CD14-positive monocyte (primary cell): ENCODE data around the gene CC2D1A. TPM values are rescaled to one million over a fixed set of nuclear protein-coding genes. Genes with fewer than 3 reads are reported as not detected.

ENCODE experiments used
- DNase-seq, 3 donors: peaks; one replicate each; pipeline ENCODE4 v3.0.0-alpha.2; 2011 to 2022
- H2AFZ ChIP-seq: 2 replicates; pipeline ENCODE4 v1.6.0; 2012; ENCODE audit warnings: mild to moderate bottlenecking, low read depth, low read length, inconsistent platforms; ENCODE audit not compliant: insufficient read depth, poor library complexity, severe bottlenecking
- H3K27ac ChIP-seq, 2 donors: 1 replicate in 1 of 2; 2 replicates in 1 of 2; pipeline ENCODE4 v1.5.1; 2012 to 2013; ENCODE audit warnings: low read length in 2 of 2, control low read depth in 1 of 2, inconsistent platforms in 1 of 2, low read depth in 1 of 2, mild to moderate bottlenecking in 1 of 2
- H3K27me3 ChIP-seq, 2 donors: one replicate each; pipeline versions ENCODE4 v1.6.0 to v1.6.1; 2011 to 2013; ENCODE audit warnings: low read length in 2 of 2; ENCODE audit not compliant: control insufficient read depth in 2 of 2, insufficient read depth in 2 of 2
- H3K36me3 ChIP-seq, 2 donors: replicated peaks in 1 of 2; 1 replicate in 1 of 2; 2 replicates in 1 of 2; pipeline versions ENCODE4 v1.5.1 to v1.6.1; 2012 to 2013; ENCODE audit warnings: low read length in 2 of 2, control low read depth in 1 of 2, inconsistent platforms in 1 of 2, mild to moderate bottlenecking in 1 of 2; ENCODE audit not compliant: insufficient read depth in 2 of 2, control insufficient read depth in 1 of 2
- H3K4me1 ChIP-seq, 2 donors: 1 replicate in 1 of 2; 2 replicates in 1 of 2; pipeline versions ENCODE4 v1.5.1 to v1.6.1; 2012 to 2013; ENCODE audit warnings: low read length in 2 of 2, control low read depth in 1 of 2, inconsistent platforms in 1 of 2, mild to moderate bottlenecking in 1 of 2, moderate library complexity in 1 of 2; ENCODE audit not compliant: insufficient read depth in 2 of 2, control insufficient read depth in 1 of 2
- H3K4me2 ChIP-seq: replicated peaks from 2 replicates; pipeline ENCODE3; 2012; ENCODE audit warnings: low read length, moderate library complexity, mild to moderate bottlenecking; ENCODE audit not compliant: poor library complexity, severe bottlenecking; ENCODE audit errors: extremely low read depth
- H3K4me3 ChIP-seq, 3 experiments: fragments of 200-600 bp in 1 of 3; sonication (generic) in 1 of 3; replicated peaks in 1 of 3; 1 replicate in 2 of 3; 2 replicates in 1 of 3; pipeline ENCODE4 v1.5.1; 2011 to 2013; ENCODE audit warnings: low read length in 3 of 3, mild to moderate bottlenecking in 3 of 3, control low read depth in 2 of 3, low read depth in 2 of 3, inconsistent platforms in 1 of 3, moderate library complexity in 1 of 3
- H3K79me2 ChIP-seq: 2 replicates; pipeline ENCODE4 v1.6.0; 2012; ENCODE audit warnings: mild to moderate bottlenecking, control low read depth, inconsistent platforms, low read length, moderate library complexity; ENCODE audit not compliant: insufficient read depth
- H3K9ac ChIP-seq: 2 replicates; pipeline ENCODE4 v1.6.0; 2017; ENCODE audit warnings: low read length, mild to moderate bottlenecking; ENCODE audit not compliant: insufficient read depth, poor library complexity, severe bottlenecking
- H3K9me3 ChIP-seq, 2 donors: replicated peaks in 1 of 2; 1 replicate in 1 of 2; 2 replicates in 1 of 2; pipeline versions ENCODE4 v1.5.1 to v1.6.1; 2012 to 2013; ENCODE audit warnings: low read length in 2 of 2, control low read depth in 1 of 2; ENCODE audit not compliant: control insufficient read depth in 1 of 2, insufficient read depth in 1 of 2
- H4K20me1 ChIP-seq: 2 replicates; pipeline ENCODE4 v1.6.0; 2012; ENCODE audit warnings: mild to moderate bottlenecking, low read length, control low read depth, moderate library complexity; ENCODE audit not compliant: insufficient read depth
- H3K27ac Mint-ChIP-seq, 7 donors: one replicate each; pipeline ENCODE4 v1.8.0; 2020; ENCODE audit warnings: mild to moderate bottlenecking in 7 of 7, mixed read lengths in 7 of 7, moderate library complexity in 6 of 7, inconsistent platforms in 2 of 7
- H3K27me3 Mint-ChIP-seq, 3 donors: one replicate each; pipeline ENCODE4 v1.8.0; 2021 to 2022; ENCODE audit warnings: low read depth in 3 of 3, mild to moderate bottlenecking in 3 of 3, mixed read lengths in 3 of 3, moderate library complexity in 3 of 3, inconsistent platforms in 1 of 3
- H3K36me3 Mint-ChIP-seq, 2 donors: one replicate each; pipeline ENCODE4 v1.8.0; 2020; ENCODE audit warnings: mixed read lengths in 2 of 2, inconsistent platforms in 1 of 2, mild to moderate bottlenecking in 1 of 2
- H3K4me1 Mint-ChIP-seq: one replicate; pipeline ENCODE4 v1.8.0; 2020; ENCODE audit warnings: mild to moderate bottlenecking, mixed read lengths
- H3K4me3 Mint-ChIP-seq, 2 donors: one replicate each; pipeline ENCODE4 v1.8.0; 2020; ENCODE audit warnings: mild to moderate bottlenecking in 2 of 2, mixed read lengths in 2 of 2, moderate library complexity in 1 of 2
- H3K9me3 Mint-ChIP-seq, 7 donors: one replicate each; pipeline ENCODE4 v1.8.0; 2020 to 2022; ENCODE audit warnings: mixed read lengths in 7 of 7, mild to moderate bottlenecking in 6 of 7, moderate library complexity in 6 of 7, inconsistent platforms in 2 of 7
- WGBS: methylation state at CpG from one replicate; pipeline ENCODE4 v1.1.5; 2013; ENCODE audit warnings: missing lambda C conversion rate; ENCODE audit not compliant: insufficient coverage; 5-methylcytosine and 5-hydroxymethylcytosine counted together
- intact Hi-C, 2 donors: fragments of 100-400 bp; cut with micrococcal nuclease; formaldehyde crosslinking; loops; one replicate each; pipeline versions ENCODE4 v1.15.0 to v1.15.1; 2023
- polyA plus RNA-seq, 3 donors: library from polyadenylated mRNA; depleted of rRNA in 1 of 3; unstranded in 2 of 3; stranded (reverse) in 1 of 3; fragments of 300-500 nt in 2 of 3; fragments of >200 nt in 1 of 3; fragmentation: Illumina TruSeq in 2 of 3; gene quantifications; 1 replicate in 2 of 3; 2 replicates in 1 of 3; pipeline ENCODE4 v1.2.3, GENCODE V29; 2012 to 2021
- TF ChIP-seq, protein P1 (sequence below): fragments of 200-600 bp; IDR thresholded peaks from one replicate; pipeline ENCODE4 v1.8.0; 2022; ENCODE audit warnings: antibody characterized with exemption, mild to moderate bottlenecking

Gene CC2D1A
- polyA plus RNA-seq, 3 donors: 4.6 to 27.0 (median 6.2) TPM

DNA sequence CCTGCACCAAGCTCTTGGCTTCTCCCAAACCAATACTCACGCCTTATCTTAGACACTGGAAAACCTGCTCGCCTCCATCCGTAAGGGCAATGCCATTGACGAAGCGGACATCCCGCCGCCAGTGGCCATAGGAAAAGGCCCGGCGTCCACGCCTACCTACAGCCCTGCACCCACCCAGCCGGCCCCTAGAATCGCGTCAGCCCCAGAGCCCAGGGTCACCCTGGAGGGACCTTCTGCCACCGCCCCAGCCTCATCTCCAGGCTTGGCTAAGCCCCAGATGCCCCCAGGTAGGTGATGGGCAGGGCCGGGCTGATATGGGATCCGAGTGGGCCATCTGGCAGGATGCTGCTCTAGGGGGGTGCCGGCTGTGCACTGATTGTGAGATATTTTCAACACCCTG lies 7.4 kb downstream of the CC2D1A start:
- Mint-ChIP-seq H3K36me3 (peaks cover 46 to 84% of the 10 kb centered on the region in 2 donors), H3K9me3 (no peaks in the 10 kb centered on the region), H3K4me1 (peaks cover 11% of the 10 kb centered on the region), H3K27me3 (peaks cover 0 to 2% (median 0%) of the 10 kb centered on the region in 3 donors), H3K4me3 (no peak overlapping the region), H3K27ac (no peak overlapping the region)
- WGBS: 98% methylated on average over 15 of the region's 17 CpGs
- Histone ChIP-seq H3K4me2 (no peak overlapping the region), H3K4me3 (no peak overlapping the region), H3K79me2 (no peaks in the 10 kb centered on the region), H4K20me1 (no peaks in the 10 kb centered on the region), H3K9ac (no peak overlapping the region), H2AFZ (no peak overlapping the region), H3K36me3 (peaks cover 47 to 66% of the 10 kb centered on the region in 2 donors), H3K4me1 (peaks cover 8 to 11% of the 10 kb centered on the region in 2 donors), H3K27me3 (no peaks in the 10 kb centered on the region), H3K27ac (no peak overlapping the region), H3K9me3 (no peaks in the 10 kb centered on the region)
- no peak for DNase-seq
- TF ChIP-seq, protein P1, sequence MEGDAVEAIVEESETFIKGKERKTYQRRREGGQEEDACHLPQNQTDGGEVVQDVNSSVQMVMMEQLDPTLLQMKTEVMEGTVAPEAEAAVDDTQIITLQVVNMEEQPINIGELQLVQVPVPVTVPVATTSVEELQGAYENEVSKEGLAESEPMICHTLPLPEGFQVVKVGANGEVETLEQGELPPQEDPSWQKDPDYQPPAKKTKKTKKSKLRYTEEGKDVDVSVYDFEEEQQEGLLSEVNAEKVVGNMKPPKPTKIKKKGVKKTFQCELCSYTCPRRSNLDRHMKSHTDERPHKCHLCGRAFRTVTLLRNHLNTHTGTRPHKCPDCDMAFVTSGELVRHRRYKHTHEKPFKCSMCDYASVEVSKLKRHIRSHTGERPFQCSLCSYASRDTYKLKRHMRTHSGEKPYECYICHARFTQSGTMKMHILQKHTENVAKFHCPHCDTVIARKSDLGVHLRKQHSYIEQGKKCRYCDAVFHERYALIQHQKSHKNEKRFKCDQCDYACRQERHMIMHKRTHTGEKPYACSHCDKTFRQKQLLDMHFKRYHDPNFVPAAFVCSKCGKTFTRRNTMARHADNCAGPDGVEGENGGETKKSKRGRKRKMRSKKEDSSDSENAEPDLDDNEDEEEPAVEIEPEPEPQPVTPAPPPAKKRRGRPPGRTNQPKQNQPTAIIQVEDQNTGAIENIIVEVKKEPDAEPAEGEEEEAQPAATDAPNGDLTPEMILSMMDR: no peak
- intact Hi-C loops: no loop called here

DNA sequence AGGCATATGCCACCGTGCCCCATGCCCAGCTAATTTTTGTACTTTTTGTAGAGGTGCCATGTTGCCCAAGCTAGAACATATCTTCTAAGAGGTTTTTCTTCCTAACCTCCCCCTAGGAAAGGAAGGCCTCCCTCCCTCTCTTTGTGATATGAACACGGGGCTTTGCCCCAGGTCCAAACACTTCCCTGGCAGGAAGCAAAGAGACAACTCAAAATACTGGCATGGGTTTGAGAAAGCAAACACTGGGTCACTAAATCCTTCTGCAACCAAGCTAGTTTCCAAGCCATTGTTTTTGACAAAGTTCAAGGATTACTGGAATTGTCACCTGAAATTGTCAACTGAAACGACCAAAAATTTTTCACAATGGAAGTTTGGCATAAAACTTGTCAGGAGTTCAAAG lies 8.8 kb downstream of the CC2D1A start:
- Histone ChIP-seq H3K9me3 (no peaks in the 10 kb centered on the region), H2AFZ (no peak overlapping the region), H3K9ac (no peak overlapping the region), H3K36me3 (peaks cover 56 to 75% of the 10 kb centered on the region in 2 donors), H3K27me3 (no peaks in the 10 kb centered on the region), H4K20me1 (no peaks in the 10 kb centered on the region), H3K4me1 (peaks cover 8 to 11% of the 10 kb centered on the region in 2 donors), H3K27ac (no peak overlapping the region), H3K79me2 (no peaks in the 10 kb centered on the region), H3K4me3 (no peak overlapping the region), H3K4me2 (no peak overlapping the region)
- no peak for DNase-seq
- Mint-ChIP-seq H3K4me3 (no peak overlapping the region), H3K9me3 (peaks cover 0 to under 1% (median 0%) of the 10 kb centered on the region in 7 donors), H3K4me1 (peaks cover 11% of the 10 kb centered on the region), H3K27ac (peak overlapping the region in 1 of 7 donors; percentile 25), H3K36me3 (peaks cover 50 to 86% of the 10 kb centered on the region in 2 donors), H3K27me3 (peaks cover 0 to 2% (median 0%) of the 10 kb centered on the region in 3 donors)
- TF ChIP-seq, protein P1: no peak
- 90% methylated on average over 2 of the region's 3 CpGs for WGBS
- intact Hi-C loops: no loop called here
